Measurements from ENCODE around the gene ZNF407.

Gene ZNF407

DNA sequence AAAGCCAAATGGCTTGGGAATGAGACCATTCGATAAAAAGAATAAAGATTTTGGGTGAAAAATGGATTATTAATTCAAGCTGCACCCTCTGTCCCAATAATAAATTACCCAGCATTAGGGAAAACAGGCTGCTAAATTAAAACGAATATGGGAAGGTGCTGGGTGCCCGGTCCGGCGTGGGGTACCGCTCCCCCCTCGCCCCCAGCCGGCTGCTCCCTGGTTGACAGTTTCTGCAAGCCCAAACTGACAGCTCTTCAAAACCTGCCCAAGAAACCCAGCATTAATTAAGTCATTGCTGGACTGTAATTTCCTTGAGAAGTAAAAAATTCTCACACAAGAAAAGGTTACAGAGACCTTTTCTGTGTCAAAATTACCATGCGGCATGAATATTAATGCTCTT, 512.6 kb downstream of the ZNF407 start:
- no peak for DNase-seq

- no peak for DNase-seq
Observed at GRCh38 chr18:75110846-75111415, 513.3 kb downstream of the ZNF407 start.

DNA sequence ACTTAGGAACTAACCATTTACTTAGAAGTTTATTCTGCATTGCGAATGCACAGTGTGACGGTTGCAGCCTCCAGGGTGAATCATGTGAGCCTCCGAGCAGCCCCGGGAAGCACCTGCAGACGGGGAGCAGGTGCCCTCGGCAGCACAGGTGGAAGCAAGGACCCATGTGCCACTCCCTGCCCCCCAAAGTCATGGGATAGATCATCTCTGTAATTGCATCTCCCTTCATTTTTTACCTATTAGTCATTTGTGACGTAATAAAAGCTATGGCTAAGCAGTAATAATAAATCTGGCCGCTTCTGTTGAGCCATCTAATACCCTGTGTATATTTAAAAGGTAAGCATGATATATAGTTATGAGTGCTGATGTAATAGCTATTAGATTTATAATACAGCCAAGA, 514.1 kb downstream of the ZNF407 start:
- no peak for DNase-seq

- no peak for DNase-seq
Observed at GRCh38 chr18:75112186-75113096, 514.8 kb downstream of the ZNF407 start.

- no peak for DNase-seq
Observed at GRCh38 chr18:75113455-75113854, 515.8 kb downstream of the ZNF407 start.

- DNase-seq: no peak
Observed at GRCh38 chr18:75114231-75114764, 516.6 kb downstream of the ZNF407 start.
